Measurements from ENCODE around the gene ACSS1.

ACSS1 gene

GRCh38 chr20:25059866-25060465, 2.0 kb upstream of the ACSS1 start:
- no peak for DNase-seq

GRCh38 chr20:25058847-25059810, 1.2 kb upstream of the ACSS1 start:
- no peak for DNase-seq

- peak in 44 of 51 donors; percentile 35 to 85 (median 66) for DNase-seq
These were observed 497 bp downstream of the ACSS1 start for GRCh38 chr20:25057234-25058050.

GRCh38 chr20:25056690-25057233, 1.2 kb downstream of the ACSS1 start:
- DNase-seq, result no peak

GRCh38 chr20:25055711-25056495, 2.0 kb downstream of the ACSS1 start:
- DNase-seq, result no peak

- no peak for DNase-seq
These were observed 2.8 kb downstream of the ACSS1 start for GRCh38 chr20:25054995-25055629.

GRCh38 chr20:25054096-25054820, 3.7 kb downstream of the ACSS1 start:
- no peak for DNase-seq

GRCh38 chr20:25053255-25054031, 4.5 kb downstream of the ACSS1 start:
- DNase-seq, result peak in 2 of 51 donors; percentile 23 to 62

GRCh38 chr20:25052255-25053194, 5.4 kb downstream of the ACSS1 start:
- no peak for DNase-seq

- no peak for DNase-seq
These were observed 6.4 kb downstream of the ACSS1 start for GRCh38 chr20:25051386-25052155.

- DNase-seq, result no peak
These were observed 7.2 kb downstream of the ACSS1 start for GRCh38 chr20:25050501-25051350.

- no peak for DNase-seq
These were observed 7.9 kb downstream of the ACSS1 start for GRCh38 chr20:25050082-25050481.

- no peak for DNase-seq
These were observed 8.5 kb downstream of the ACSS1 start for GRCh38 chr20:25049261-25050060.

GRCh38 chr20:25048519-25048952, 9.4 kb downstream of the ACSS1 start:
- no peak for DNase-seq

GRCh38 chr20:25047766-25048165, 10.2 kb downstream of the ACSS1 start:
- no peak for DNase-seq

Data from hypothalamus (tissue), 51 donors.